GM19193 (cell line): ENCODE data around the gene IQGAP2.

Source experiments
- POLR2A ChIP-seq: IDR thresholded peaks from 4 replicates; pipeline ENCODE4 v1.6.1; 2011; ENCODE audit not compliant: insufficient read depth, insufficient read length; ENCODE audit errors: extremely low read depth

The IQGAP2 gene, protein sequence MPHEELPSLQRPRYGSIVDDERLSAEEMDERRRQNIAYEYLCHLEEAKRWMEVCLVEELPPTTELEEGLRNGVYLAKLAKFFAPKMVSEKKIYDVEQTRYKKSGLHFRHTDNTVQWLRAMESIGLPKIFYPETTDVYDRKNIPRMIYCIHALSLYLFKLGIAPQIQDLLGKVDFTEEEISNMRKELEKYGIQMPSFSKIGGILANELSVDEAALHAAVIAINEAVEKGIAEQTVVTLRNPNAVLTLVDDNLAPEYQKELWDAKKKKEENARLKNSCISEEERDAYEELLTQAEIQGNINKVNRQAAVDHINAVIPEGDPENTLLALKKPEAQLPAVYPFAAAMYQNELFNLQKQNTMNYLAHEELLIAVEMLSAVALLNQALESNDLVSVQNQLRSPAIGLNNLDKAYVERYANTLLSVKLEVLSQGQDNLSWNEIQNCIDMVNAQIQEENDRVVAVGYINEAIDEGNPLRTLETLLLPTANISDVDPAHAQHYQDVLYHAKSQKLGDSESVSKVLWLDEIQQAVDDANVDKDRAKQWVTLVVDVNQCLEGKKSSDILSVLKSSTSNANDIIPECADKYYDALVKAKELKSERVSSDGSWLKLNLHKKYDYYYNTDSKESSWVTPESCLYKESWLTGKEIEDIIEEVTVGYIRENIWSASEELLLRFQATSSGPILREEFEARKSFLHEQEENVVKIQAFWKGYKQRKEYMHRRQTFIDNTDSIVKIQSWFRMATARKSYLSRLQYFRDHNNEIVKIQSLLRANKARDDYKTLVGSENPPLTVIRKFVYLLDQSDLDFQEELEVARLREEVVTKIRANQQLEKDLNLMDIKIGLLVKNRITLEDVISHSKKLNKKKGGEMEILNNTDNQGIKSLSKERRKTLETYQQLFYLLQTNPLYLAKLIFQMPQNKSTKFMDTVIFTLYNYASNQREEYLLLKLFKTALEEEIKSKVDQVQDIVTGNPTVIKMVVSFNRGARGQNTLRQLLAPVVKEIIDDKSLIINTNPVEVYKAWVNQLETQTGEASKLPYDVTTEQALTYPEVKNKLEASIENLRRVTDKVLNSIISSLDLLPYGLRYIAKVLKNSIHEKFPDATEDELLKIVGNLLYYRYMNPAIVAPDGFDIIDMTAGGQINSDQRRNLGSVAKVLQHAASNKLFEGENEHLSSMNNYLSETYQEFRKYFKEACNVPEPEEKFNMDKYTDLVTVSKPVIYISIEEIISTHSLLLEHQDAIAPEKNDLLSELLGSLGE (N-terminal part only)

GRCh38 chr5:76402886-76403765 lies at the start of gene IQGAP2:
Gene IQGAP2, plus strand, starts transcription at chr5:76403285. Its CDS starts 261 bp downstream, at chr5:76403546.
- TF ChIP-seq POLR2A = peak; percentile 71

- TF ChIP-seq POLR2A = no peak
Measured at GRCh38 chr5:76356887-76357286, 46.2 kb upstream of the IQGAP2 start.

DNA sequence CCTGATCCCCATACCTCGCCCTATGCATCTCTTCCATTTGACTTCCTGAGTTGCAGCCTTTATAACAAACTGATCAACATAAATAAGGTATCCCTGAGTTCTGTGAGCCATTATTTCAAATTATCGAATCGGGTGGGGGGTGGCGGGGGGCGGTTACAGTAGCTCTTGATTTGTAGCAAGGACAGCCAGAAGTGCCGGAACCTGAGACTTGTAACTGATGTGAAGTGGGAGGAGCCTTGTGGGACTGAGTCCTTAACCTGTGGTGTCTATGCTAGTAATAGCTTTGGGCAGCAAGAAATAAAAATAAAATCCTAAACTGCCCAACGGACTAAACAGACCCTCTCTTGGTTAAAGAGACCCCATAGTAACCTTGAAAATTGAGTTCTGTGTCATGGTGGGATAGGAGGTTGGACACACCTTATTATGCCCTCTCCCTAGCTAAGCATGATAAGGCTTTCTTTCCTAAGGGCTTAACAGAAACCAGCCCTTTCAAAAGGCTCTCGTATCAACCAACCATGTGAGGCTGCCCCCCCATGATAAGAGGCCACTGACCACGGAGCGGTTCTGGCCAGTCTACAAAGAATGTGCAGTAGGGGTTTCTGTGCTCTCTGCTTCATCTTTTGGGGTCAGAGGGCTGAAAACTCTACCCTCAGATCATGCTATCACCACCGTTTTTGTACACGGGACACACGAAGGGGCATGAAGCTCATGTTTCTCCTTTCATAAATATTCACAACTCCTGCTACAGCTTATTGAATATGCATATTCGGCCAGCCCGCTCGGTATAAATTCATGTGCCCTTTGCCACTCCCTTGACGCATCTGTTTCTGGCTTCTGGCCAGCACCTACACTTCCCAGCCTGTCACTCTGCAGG lies 39.5 kb upstream of the IQGAP2 start:
- no peak for TF ChIP-seq POLR2A

DNA sequence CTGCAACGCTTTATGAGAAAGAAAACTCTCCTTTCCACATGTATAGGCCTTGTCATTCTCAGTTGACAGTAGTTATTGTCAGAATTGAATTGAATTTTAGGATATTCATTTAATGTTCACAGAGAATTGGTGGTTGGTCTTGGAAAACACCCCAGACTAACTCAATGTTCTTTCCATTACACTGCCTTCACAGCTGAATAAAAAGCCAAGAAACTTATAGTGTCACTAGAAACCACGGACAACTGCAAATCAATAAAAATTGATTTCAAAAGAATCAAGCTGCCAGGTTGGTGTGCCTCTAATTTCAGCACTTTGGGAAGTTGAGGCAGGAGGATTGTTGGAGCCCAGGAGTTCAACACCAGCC lies 38.9 kb upstream of the IQGAP2 start:
- TF ChIP-seq POLR2A = no peak

DNA sequence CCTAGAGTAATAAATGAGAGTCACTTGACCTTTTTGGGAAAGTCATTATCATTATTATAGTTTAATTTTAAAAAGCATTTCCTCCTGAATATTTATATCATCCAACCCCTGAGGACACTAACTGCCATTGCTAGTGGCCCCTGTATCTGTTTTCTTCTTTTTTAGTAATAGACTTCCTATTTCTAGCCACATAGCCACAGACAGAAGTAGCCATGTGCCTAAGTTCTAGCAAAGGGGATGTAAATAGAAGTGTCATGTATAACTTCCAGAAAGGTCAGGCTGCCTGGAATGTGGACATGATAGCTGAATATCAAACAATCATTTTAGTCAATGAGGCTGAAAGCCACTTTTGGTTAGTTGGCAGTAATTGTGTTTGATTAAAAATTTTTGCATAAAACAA lies 37.5 kb upstream of the IQGAP2 start:
- no peak for TF ChIP-seq POLR2A

GRCh38 chr5:76366596-76366995 lies 36.5 kb upstream of the IQGAP2 start:
- no peak for TF ChIP-seq POLR2A

DNA sequence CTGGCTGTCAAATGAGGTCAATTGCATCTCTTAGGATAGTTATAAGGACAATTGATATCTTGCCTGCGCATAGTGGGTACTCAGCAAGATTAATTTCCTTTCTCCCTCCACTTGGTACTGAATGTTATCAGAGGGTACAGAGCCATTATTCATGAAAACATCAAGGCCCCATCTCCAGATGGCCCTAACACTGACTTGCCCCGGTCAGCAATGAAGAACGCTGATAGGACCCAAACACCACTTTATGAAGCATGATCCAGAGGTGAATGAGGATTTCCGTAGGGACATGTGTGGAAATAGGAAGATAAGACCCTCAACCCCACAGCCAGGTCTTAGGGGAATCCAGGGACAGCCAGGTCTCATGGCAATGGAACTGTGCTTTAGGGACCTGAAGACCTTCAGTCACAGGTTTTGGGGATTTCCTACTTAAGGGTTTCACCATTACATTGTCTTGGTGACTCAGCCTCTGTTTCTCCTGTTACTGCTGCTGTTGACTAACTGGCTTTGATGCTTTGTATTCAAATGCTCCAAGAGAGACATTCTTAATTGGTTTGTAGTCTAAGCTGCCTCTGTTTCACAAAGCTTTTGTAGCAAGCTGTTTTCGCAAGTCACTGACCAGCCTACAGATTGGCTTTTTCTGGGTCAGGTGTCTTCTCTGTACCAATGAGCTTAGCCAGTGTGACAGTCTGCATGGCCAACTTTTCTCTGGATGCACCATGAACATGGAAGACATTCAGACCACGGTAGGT lies 35.3 kb upstream of the IQGAP2 start:
- no peak for TF ChIP-seq POLR2A

- TF ChIP-seq POLR2A = no peak
Measured at GRCh38 chr5:76368941-76369340, 34.1 kb upstream of the IQGAP2 start.

DNA sequence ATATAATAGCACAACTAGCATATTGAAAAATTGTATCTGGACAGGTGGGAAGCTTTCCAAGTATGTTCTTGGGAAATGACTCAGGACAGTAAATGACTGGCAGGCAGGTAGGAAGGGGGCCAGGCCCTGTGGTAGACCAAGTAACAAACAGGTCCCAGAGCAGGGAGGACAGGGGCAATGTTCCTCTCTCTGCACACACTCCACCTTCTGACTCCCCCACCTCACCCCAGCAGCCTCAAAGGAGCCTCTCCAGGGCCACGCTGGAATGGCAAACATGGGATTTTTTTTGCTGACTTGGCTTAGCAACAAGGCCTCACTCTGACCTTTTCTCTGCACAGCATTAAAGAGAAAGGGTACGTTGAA lies 31.1 kb upstream of the IQGAP2 start:
- no peak for TF ChIP-seq POLR2A

- TF ChIP-seq POLR2A = no peak
Measured at GRCh38 chr5:76372323-76373054, 30.6 kb upstream of the IQGAP2 start.

DNA sequence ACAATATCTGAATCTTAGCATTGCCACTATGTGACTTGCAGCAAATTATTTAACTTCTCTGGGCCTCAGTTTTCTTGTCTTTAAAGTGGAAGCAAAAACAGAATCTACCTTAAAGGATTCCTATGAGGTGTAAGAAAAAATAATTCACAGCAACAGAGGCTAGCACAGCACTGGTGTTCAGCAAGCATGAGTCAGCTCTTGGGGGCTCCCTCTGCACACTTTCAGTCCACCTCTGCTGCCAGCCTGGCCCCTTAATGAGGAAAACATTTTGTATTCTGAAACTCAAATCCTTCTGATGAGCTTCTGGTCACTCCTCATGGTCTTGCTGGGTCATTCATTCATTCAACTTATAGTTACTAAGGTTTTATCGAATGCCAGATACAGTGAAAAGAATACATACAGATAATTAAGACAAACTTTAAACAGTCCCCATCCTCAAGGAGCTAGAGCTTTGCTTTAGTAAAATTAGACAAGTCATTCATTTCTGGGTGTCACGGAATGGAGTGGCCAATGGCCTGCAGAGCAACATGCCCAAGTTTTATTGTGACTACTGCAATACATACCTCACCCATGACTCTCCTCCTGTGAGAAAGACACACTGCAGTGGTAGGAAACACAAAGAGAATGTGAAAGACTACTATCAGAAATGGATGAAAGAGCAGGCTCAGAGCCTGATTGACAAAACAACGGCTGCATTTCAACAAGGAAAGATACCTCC lies 26.8 kb upstream of the IQGAP2 start:
- TF ChIP-seq POLR2A = no peak
